Loucy (cell line): ENCODE results near the gene PRG2.

Experiments used
- EZH2phosphoT487 ChIP-seq: fragments of 200-600 bp; IDR thresholded peaks from 2 replicates; pipeline ENCODE4 v1.6.1; 2018; ENCODE audit warnings: antibody characterized with exemption, mild to moderate bottlenecking, moderate library complexity, borderline replicate concordance
- TF ChIP-seq, protein P1 (sequence below): fragments of 200-600 bp; sonication (generic); conservative IDR thresholded peaks from 2 replicates; pipeline ENCODE4 v1.5.1; 2014; ENCODE audit warnings: mild to moderate bottlenecking, antibody characterized with exemption, low read length

DNA sequence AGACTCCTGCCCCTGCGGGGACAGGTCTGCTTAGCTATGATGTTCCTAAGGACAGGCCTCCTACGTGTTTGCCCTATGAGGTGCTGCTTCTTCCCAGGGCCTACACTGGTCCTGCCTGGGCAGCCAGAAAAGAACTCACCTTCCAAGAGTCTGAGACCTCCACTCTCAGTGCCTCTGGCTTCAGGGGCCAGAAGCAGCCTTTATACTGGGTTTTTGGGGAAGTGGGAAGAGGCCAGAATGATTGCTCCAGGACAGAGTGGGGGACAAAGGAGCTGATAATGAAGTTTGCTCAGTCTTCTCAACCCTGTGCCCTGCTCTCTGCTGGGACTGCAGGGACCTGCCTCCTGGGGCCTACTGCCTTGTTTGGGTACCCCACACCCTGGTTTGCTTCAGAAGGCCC, 9.5 kb downstream of the PRG2 start, which contains the start of gene PRG3:
- TF ChIP-seq, protein P1, sequence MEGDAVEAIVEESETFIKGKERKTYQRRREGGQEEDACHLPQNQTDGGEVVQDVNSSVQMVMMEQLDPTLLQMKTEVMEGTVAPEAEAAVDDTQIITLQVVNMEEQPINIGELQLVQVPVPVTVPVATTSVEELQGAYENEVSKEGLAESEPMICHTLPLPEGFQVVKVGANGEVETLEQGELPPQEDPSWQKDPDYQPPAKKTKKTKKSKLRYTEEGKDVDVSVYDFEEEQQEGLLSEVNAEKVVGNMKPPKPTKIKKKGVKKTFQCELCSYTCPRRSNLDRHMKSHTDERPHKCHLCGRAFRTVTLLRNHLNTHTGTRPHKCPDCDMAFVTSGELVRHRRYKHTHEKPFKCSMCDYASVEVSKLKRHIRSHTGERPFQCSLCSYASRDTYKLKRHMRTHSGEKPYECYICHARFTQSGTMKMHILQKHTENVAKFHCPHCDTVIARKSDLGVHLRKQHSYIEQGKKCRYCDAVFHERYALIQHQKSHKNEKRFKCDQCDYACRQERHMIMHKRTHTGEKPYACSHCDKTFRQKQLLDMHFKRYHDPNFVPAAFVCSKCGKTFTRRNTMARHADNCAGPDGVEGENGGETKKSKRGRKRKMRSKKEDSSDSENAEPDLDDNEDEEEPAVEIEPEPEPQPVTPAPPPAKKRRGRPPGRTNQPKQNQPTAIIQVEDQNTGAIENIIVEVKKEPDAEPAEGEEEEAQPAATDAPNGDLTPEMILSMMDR: no peak
- no peak for TF ChIP-seq EZH2phosphoT487
